Spleen (tissue), 7 donors: ENCODE measurements around the gene SLC25A24.

Experiments
- POLR2A ChIP-seq, 3 donors: fragments of 450-650 bp; IDR thresholded peaks; one replicate each; pipeline ENCODE4 v1.5.1; 2017; ENCODE audit warnings: antibody characterized with exemption in 3 of 3, mild to moderate bottlenecking in 1 of 3
- POLR2AphosphoS5 ChIP-seq, 3 donors: sonication (generic); formaldehyde crosslinking; IDR thresholded peaks; one replicate each; pipeline ENCODE4 v1.5.1; 2017; ENCODE audit warnings: antibody characterized with exemption in 3 of 3
- TF ChIP-seq, protein P1 (sequence below), 11 experiments: fragments of 200-600 bp in 7 of 11; fragments of 450-650 bp in 4 of 11; sonication (generic) in 4 of 11; IDR thresholded peaks in 8 of 11; conservative IDR thresholded peaks in 3 of 11; 1 replicate in 7 of 11; 2 replicates in 4 of 11; pipeline versions ENCODE4 v1.4.0 to v1.8.0; 2016 to 2021; ENCODE audit warnings: antibody characterized with exemption in 11 of 11, inconsistent platforms in 4 of 11, mild to moderate bottlenecking in 1 of 11
- donor health status: DM: no; HTN: no; CAD: no; lungs with moderate emphysema.
- donor health status: DM: no; HTN: no; CAD: no.
- donor health status: DM: no; HTN: no; CAD: no.

DNA sequence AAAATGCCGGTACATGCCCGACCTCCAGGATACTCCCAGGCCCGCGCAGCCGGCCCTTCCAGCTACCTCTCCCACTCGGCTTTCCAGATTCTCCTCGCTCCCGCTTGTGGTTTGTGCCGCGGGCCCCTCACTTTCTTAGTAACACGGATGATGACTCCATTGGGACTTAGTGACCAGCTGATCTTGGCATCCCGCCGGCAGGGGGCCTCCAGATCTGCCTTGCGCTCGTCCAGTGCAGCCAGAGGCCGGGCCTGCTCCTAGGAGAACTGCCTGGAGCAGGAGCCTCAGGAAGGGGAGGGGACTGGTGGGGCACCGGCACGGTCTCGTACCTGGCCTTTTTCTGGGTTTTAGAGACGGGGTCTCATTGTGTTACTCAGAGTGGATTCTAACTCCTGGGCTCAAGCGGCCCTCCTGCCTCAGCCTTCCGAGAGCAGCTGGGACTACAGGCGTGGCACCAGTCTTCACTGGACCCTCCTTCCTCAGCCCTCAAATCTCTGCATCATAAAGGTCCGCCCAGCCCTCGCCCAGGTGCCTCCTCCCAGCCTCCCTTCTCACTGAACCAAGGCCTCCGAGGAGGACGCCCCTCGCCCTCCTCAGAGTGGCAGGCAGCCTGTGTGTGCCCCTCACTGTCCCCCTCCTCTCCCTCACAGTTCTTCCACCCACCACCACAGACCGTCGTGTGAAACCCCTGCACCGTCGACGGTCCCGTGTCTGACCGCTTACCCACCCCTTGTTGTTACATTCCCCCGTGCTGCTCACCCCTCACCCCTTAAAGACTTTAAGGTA lies 78.6 kb downstream of the SLC25A24 start:
- TF ChIP-seq, protein P1, sequence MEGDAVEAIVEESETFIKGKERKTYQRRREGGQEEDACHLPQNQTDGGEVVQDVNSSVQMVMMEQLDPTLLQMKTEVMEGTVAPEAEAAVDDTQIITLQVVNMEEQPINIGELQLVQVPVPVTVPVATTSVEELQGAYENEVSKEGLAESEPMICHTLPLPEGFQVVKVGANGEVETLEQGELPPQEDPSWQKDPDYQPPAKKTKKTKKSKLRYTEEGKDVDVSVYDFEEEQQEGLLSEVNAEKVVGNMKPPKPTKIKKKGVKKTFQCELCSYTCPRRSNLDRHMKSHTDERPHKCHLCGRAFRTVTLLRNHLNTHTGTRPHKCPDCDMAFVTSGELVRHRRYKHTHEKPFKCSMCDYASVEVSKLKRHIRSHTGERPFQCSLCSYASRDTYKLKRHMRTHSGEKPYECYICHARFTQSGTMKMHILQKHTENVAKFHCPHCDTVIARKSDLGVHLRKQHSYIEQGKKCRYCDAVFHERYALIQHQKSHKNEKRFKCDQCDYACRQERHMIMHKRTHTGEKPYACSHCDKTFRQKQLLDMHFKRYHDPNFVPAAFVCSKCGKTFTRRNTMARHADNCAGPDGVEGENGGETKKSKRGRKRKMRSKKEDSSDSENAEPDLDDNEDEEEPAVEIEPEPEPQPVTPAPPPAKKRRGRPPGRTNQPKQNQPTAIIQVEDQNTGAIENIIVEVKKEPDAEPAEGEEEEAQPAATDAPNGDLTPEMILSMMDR (IDR thresholded peaks at IDR 0.05 in 8 of 11, conservative IDR thresholded peaks at IDR 0.05 in 3 of 11) = no peak
- TF ChIP-seq POLR2A (IDR thresholded peaks at IDR 0.05) (no peak), POLR2AphosphoS5 (IDR thresholded peaks at IDR 0.05) (peak in 1 of 3 donors; percentile 35)
